B cell (primary cell): ENCODE results near the gene SOX13. TPM values are rescaled to one million over a fixed set of nuclear protein-coding genes. Genes with fewer than 3 reads are reported as not detected.

Experiments used
- ATAC-seq: fragments of 200-7000 bp; cut with Tn5 transposase; one replicate; pipeline ENCODE4 v1.10.0; 2021; ENCODE audit warnings: low read depth, mild to moderate bottlenecking, moderate number of reproducible peaks, moderate library complexity
- CTCF ChIA-PET: fragments of 350-600 bp; sonication (Branson Sonifier 250); formaldehyde crosslinking; loops from one replicate; lab custom pipeline; 2021; ENCODE audit warnings: antibody characterized with exemption, inconsistent platforms; lab: Charles Lee
- POLR2A ChIA-PET: fragments of 350-600 bp; sonication (Branson Sonifier 250); formaldehyde crosslinking; loops from one replicate; lab custom pipeline; 2021; ENCODE audit warnings: antibody characterized with exemption; lab: Charles Lee
- DNase-seq: peaks from one replicate; pipeline ENCODE4 v3.0.0; 2013
- H2AFZ ChIP-seq: 2 replicates; pipeline ENCODE4 v1.6.1; 2012; ENCODE audit warnings: mild to moderate bottlenecking, low read depth, low read length; ENCODE audit not compliant: insufficient read depth, poor library complexity, severe bottlenecking
- H3K27ac ChIP-seq, 2 donors: 1 replicate in 1 of 2; 2 replicates in 1 of 2; pipeline ENCODE4 v1.5.1; 2012 to 2013; ENCODE audit warnings: low read length in 2 of 2, mild to moderate bottlenecking in 2 of 2, moderate library complexity in 1 of 2
- H3K27me3 ChIP-seq, 4 experiments: fragments of 200-600 bp in 1 of 4; sonication (generic) in 1 of 4; replicated peaks in 1 of 4; 1 replicate in 2 of 4; 2 replicates in 2 of 4; pipeline versions ENCODE4 v1.6.1 to v1.7.0; 2013 to 2016; ENCODE audit warnings: low read length in 3 of 4, mild to moderate bottlenecking in 2 of 4, mixed read lengths in 1 of 4, moderate library complexity in 1 of 4; ENCODE audit not compliant: insufficient read depth in 4 of 4, control insufficient read depth in 3 of 4; ENCODE audit errors: control extremely low read depth in 1 of 4
- H3K36me3 ChIP-seq, 2 experiments: replicated peaks in 1 of 2; 1 replicate in 1 of 2; 2 replicates in 1 of 2; pipeline versions ENCODE4 v1.6.1 to v1.7.1; 2013; ENCODE audit warnings: low read length in 1 of 2; ENCODE audit not compliant: insufficient read depth in 2 of 2, control insufficient read depth in 1 of 2; ENCODE audit errors: control extremely low read depth in 1 of 2, extremely low read depth in 1 of 2
- H3K4me1 ChIP-seq, 2 donors: fragments of 200-600 bp in 1 of 2; sonication (generic) in 1 of 2; 1 replicate in 1 of 2; 2 replicates in 1 of 2; pipeline versions ENCODE4 v1.5.1 to v1.6.1; 2013 to 2017; ENCODE audit warnings: low read length in 2 of 2; ENCODE audit not compliant: control insufficient read depth in 2 of 2, insufficient read depth in 2 of 2
- H3K4me2 ChIP-seq: replicated peaks from 2 replicates; pipeline ENCODE3; 2012; ENCODE audit warnings: mild to moderate bottlenecking, low read depth, low read length; ENCODE audit not compliant: poor library complexity, severe bottlenecking
- H3K4me3 ChIP-seq, 5 experiments: fragments of 200-600 bp in 1 of 5; sonication (generic) in 1 of 5; 1 replicate in 3 of 5; 2 replicates in 2 of 5; pipeline versions ENCODE4 v1.5.1 to v1.7.0; 2011 to 2016; ENCODE audit warnings: low read length in 4 of 5, mild to moderate bottlenecking in 4 of 5, low read depth in 2 of 5, control low read depth in 1 of 5, moderate library complexity in 1 of 5; ENCODE audit not compliant: insufficient read depth in 1 of 5; ENCODE audit errors: control extremely low read depth in 1 of 5, extremely low read depth in 1 of 5
- H3K79me2 ChIP-seq: fragments of 200-600 bp; sonication (generic); one replicate; pipeline ENCODE4 v1.6.0; 2016; ENCODE audit warnings: low read length; ENCODE audit not compliant: control insufficient read depth, insufficient read depth
- H3K9ac ChIP-seq: fragments of 200-600 bp; sonication (generic); 2 replicates; pipeline ENCODE4 v1.6.1; 2017; ENCODE audit warnings: mild to moderate bottlenecking, low read length, moderate library complexity
- H3K9me3 ChIP-seq, 3 donors: one replicate each; pipeline versions ENCODE4 v1.6.1 to v1.7.1; 2013; ENCODE audit warnings: low read length in 2 of 3; ENCODE audit not compliant: control insufficient read depth in 2 of 3, insufficient read depth in 1 of 3; ENCODE audit errors: control extremely low read depth in 1 of 3
- H4K20me1 ChIP-seq: 2 replicates; pipeline ENCODE4 v1.6.0; 2012; ENCODE audit warnings: mild to moderate bottlenecking, low read length; ENCODE audit not compliant: insufficient read depth, control insufficient read depth, poor library complexity, severe bottlenecking
- H3K27ac Mint-ChIP-seq: one replicate; pipeline ENCODE4 v1.8.0; 2021; ENCODE audit warnings: mixed read lengths
- H3K27me3 Mint-ChIP-seq: one replicate; pipeline ENCODE4 v1.8.0; 2021; ENCODE audit warnings: mixed read lengths
- H3K4me1 Mint-ChIP-seq: one replicate; pipeline ENCODE4 v1.8.0; 2021; ENCODE audit warnings: mixed read lengths
- H3K4me3 Mint-ChIP-seq: one replicate; pipeline ENCODE4 v1.8.0; 2021; ENCODE audit warnings: mixed read lengths
- H3K9me3 Mint-ChIP-seq: one replicate; pipeline ENCODE4 v1.8.0; 2022; ENCODE audit warnings: mixed read lengths; ENCODE audit not compliant: insufficient read depth
- EZH2 ChIP-seq: IDR thresholded peaks from 2 replicates; pipeline ENCODE4 v1.6.1; 2012; ENCODE audit warnings: borderline replicate concordance, low read depth, mild to moderate bottlenecking, moderate library complexity, low read length; ENCODE audit not compliant: insufficient read depth, poor library complexity, severe bottlenecking
- whole genome bisulfite sequencing: methylation state at CpG from one replicate; pipeline ENCODE4 v1.1.5; 2013; ENCODE audit warnings: missing lambda C conversion rate; ENCODE audit not compliant: insufficient coverage; 5-methylcytosine and 5-hydroxymethylcytosine counted together
- intact Hi-C: fragments of 100-400 bp; cut with micrococcal nuclease; formaldehyde crosslinking; loops from one replicate; pipeline ENCODE4 v1.10.0; 2022
- polyA plus RNA-seq: library from polyadenylated mRNA; depleted of rRNA; stranded (reverse); fragments of >200 nt; gene quantifications from 2 replicates; pipeline ENCODE4 v1.2.3, GENCODE V29; 2012
- total RNA-seq, 2 donors: library from RNA; stranded (reverse); fragments of 120-200 nt in 1 of 2; gene quantifications; 1 replicate in 1 of 2; 2 replicates in 1 of 2; pipeline versions ENCODE4 v1.2.3 to v1.2.4, GENCODE V29; 2013 to 2022
- TF ChIP-seq, protein P1 (sequence below): fragments of 200-600 bp; IDR thresholded peaks from one replicate; pipeline ENCODE4 v1.8.0; 2022; ENCODE audit warnings: antibody characterized with exemption, mild to moderate bottlenecking

Gene SOX13
- total and polyA plus RNA-seq, 2 donors (not counting 1 experiment from before 2014, with no cell fraction given): 0.15 to 1.3 TPM

GRCh38 chr1:204107892-204108291 lies 35.0 kb downstream of the SOX13 start:
- TF ChIP-seq, protein P1, sequence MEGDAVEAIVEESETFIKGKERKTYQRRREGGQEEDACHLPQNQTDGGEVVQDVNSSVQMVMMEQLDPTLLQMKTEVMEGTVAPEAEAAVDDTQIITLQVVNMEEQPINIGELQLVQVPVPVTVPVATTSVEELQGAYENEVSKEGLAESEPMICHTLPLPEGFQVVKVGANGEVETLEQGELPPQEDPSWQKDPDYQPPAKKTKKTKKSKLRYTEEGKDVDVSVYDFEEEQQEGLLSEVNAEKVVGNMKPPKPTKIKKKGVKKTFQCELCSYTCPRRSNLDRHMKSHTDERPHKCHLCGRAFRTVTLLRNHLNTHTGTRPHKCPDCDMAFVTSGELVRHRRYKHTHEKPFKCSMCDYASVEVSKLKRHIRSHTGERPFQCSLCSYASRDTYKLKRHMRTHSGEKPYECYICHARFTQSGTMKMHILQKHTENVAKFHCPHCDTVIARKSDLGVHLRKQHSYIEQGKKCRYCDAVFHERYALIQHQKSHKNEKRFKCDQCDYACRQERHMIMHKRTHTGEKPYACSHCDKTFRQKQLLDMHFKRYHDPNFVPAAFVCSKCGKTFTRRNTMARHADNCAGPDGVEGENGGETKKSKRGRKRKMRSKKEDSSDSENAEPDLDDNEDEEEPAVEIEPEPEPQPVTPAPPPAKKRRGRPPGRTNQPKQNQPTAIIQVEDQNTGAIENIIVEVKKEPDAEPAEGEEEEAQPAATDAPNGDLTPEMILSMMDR: no peak
- TF ChIP-seq EZH2: no peak
- no peak for DNase-seq
- ChIA-PET CTCF (no interaction called here), POLR2A (no interaction called here)
- Histone ChIP-seq H3K9ac (no peak overlapping the region), H3K36me3 (no peaks in the 10 kb centered on the region), H3K4me2 (no peak overlapping the region), H3K79me2 (no peaks in the 10 kb centered on the region), H4K20me1 (no peaks in the 10 kb centered on the region), H3K4me3 (no peak overlapping the region), H3K9me3 (no peaks in the 10 kb centered on the region), H2AFZ (no peak overlapping the region), H3K4me1 (peaks cover 22 to 23% of the 10 kb centered on the region in 2 donors), H3K27ac (no peak overlapping the region), H3K27me3 (peaks cover 0 to 5% (median 0%) of the 10 kb centered on the region in 4 experiments)
- ATAC-seq: no peak
- peaks cover 6% of the 10 kb centered on the region for H3K27me3 Mint-ChIP-seq
- no peaks in the 10 kb centered on the region for H3K9me3 Mint-ChIP-seq
- intact Hi-C loops: no loop called here
- H3K27ac Mint-ChIP-seq: no peak overlapping the region
- no peak overlapping the region for H3K4me3 Mint-ChIP-seq
- 100% methylated on average over 1 of the region's 2 CpGs for WGBS
- peaks cover 21% of the 10 kb centered on the region for H3K4me1 Mint-ChIP-seq

- Histone ChIP-seq H3K79me2 (no peaks in the 10 kb centered on the region), H2AFZ (no peak overlapping the region), H3K9ac (no peak overlapping the region), H3K9me3 (no peaks in the 10 kb centered on the region), H3K36me3 (no peaks in the 10 kb centered on the region), H3K4me3 (no peak overlapping the region), H4K20me1 (no peaks in the 10 kb centered on the region), H3K27ac (no peak overlapping the region), H3K27me3 (peaks cover 0 to 5% (median 0%) of the 10 kb centered on the region in 4 experiments), H3K4me1 (peaks cover 16 to 17% of the 10 kb centered on the region in 2 donors), H3K4me2 (no peak overlapping the region)
- TF ChIP-seq, protein P1: no peak
- no peak for TF ChIP-seq EZH2
- POLR2A ChIA-PET: no interaction called here
- H3K27me3 Mint-ChIP-seq: peaks cover 6% of the 10 kb centered on the region
- no peaks in the 10 kb centered on the region for H3K9me3 Mint-ChIP-seq
- no peak overlapping the region for H3K4me3 Mint-ChIP-seq
- ATAC-seq (no peak), DNase-seq (no peak)
- H3K27ac Mint-ChIP-seq: no peak overlapping the region
- 86% methylated on average over 17 of the region's 21 CpGs for WGBS
- CTCF ChIA-PET: no interaction called here
- intact Hi-C loops: no loop called here
- peaks cover 14% of the 10 kb centered on the region for H3K4me1 Mint-ChIP-seq
Measured at GRCh38 chr1:204108312-204109141, 35.6 kb downstream of the SOX13 start.
